Hematopoietic multipotent progenitor cell treated with erythropoietin and hydrocortisone succinate and interleukin-3 and kit ligand, for 17 days (in vitro differentiated cells): ENCODE measurements around the gene EPG5.
"Not testable (repeated sequence)": the region's sequence is repeated elsewhere in the genome, so short reads cannot be mapped to it uniquely, and the experiment has no call there.

Source experiments
- DNase-seq: peaks from one replicate; pipeline ENCODE4 v3.0.0-alpha.2; 2015; ENCODE audit warnings: low spot score

EPG5 gene

GRCh38 chr18:45978084-45978483 is 11.0 kb upstream of the EPG5 start:
- DNase-seq = no peak

GRCh38 chr18:45976974-45977373 is 9.8 kb upstream of the EPG5 start:
- no peak for DNase-seq

GRCh38 chr18:45976566-45976965 is 9.4 kb upstream of the EPG5 start:
- DNase-seq = no peak

GRCh38 chr18:45974088-45974536 is 7.0 kb upstream of the EPG5 start:
- peak; percentile 85 for DNase-seq

GRCh38 chr18:45964913-45965312 is 2.2 kb downstream of the EPG5 start:
- DNase-seq = not testable (repeated sequence)

GRCh38 chr18:45962866-45963265 is 4.3 kb downstream of the EPG5 start:
- DNase-seq = no peak

- no peak for DNase-seq
Measured at GRCh38 chr18:45962461-45962860, 4.7 kb downstream of the EPG5 start.

GRCh38 chr18:45959484-45959883 is 7.6 kb downstream of the EPG5 start:
- not testable (repeated sequence) for DNase-seq

- no peak for DNase-seq
Measured at GRCh38 chr18:45958730-45959129, 8.4 kb downstream of the EPG5 start.

GRCh38 chr18:45958027-45958426 is 9.1 kb downstream of the EPG5 start:
- no peak for DNase-seq

GRCh38 chr18:45957100-45957499 is 10.0 kb downstream of the EPG5 start:
- DNase-seq = no peak

GRCh38 chr18:45954070-45954934 is 12.8 kb downstream of the EPG5 start:
- DNase-seq = no peak

GRCh38 chr18:45951016-45951714 is 16.0 kb downstream of the EPG5 start:
- DNase-seq = no peak

GRCh38 chr18:45945669-45946068 is 21.5 kb downstream of the EPG5 start:
- no peak for DNase-seq

- no peak for DNase-seq
Measured at GRCh38 chr18:45940724-45941123, 26.4 kb downstream of the EPG5 start.

GRCh38 chr18:45939236-45939635 is 27.9 kb downstream of the EPG5 start:
- DNase-seq = peak; percentile 54

- DNase-seq = no peak
Measured at GRCh38 chr18:45938488-45938935, 28.6 kb downstream of the EPG5 start.

GRCh38 chr18:45935591-45936335 is 31.4 kb downstream of the EPG5 start:
- no peak for DNase-seq

- DNase-seq = no peak
Measured at GRCh38 chr18:45932708-45933107, 34.4 kb downstream of the EPG5 start.

GRCh38 chr18:45930963-45931362 is 36.2 kb downstream of the EPG5 start:
- DNase-seq = no peak

- no peak for DNase-seq
Measured at GRCh38 chr18:45926691-45927090, 40.4 kb downstream of the EPG5 start.

- DNase-seq = no peak
Measured at GRCh38 chr18:45926085-45926484, 41.0 kb downstream of the EPG5 start.

GRCh38 chr18:45923138-45923537 is 44.0 kb downstream of the EPG5 start:
- DNase-seq = no peak
